ENCODE results near the gene ASGR1.
A peak's percentile ranks its signal among the peaks of the same experiment; 100 is the strongest.
"Not testable (repeated sequence)": the region's sequence is repeated elsewhere in the genome, so short reads cannot be mapped to it uniquely, and the experiment has no call there.

Gene ASGR1

DNA sequence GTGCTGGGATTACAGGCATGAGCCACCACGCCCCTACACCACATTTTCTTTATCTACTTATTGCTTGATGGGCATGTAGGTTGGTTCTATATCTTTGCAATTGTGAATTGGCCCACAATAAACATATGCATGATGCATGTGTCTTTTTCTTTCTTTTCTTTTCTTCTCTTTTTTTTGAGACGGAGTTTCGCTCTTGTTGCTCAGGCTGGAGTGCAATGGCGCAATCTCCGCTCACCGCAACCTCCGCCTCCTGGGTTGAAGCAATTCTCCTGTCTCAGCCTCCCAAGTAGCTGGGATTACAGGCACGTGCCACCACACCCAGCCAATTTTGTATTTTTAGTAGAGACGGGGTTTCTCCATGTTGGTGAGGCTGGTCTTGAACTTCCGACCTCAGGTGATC, 20.7 kb downstream of the ASGR1 start:
- FAIRE-seq = not testable (repeated sequence)

DNA sequence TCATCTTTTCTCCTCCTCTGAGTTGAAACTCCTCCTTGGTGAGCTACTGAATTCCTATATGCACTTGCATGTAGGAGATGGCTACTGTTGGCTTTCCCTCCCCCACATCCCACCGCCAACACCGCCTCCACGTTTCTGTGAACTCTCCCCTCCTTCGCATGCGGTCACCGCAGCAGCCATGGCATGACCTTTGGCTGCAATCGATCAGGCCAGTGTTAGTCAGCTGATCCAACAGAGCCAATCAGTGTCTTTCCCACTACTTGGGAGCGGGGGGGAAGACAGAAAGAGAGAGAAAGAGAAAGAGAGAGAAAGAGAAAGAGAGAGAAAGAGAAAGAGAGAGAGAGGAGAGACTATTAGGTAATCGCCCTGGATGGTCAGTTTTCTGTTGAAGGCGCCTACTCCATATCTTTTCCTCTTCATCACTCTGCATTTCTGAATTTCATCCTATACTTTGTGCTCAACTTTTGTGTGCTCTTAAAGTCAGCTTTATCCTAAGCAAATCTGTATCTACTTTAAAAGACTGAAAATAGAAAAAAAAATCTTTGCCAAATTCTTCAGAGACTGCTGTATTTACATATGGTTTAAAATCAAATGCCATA, 22.7 kb downstream of the ASGR1 start:
- no peak for FAIRE-seq

DNA sequence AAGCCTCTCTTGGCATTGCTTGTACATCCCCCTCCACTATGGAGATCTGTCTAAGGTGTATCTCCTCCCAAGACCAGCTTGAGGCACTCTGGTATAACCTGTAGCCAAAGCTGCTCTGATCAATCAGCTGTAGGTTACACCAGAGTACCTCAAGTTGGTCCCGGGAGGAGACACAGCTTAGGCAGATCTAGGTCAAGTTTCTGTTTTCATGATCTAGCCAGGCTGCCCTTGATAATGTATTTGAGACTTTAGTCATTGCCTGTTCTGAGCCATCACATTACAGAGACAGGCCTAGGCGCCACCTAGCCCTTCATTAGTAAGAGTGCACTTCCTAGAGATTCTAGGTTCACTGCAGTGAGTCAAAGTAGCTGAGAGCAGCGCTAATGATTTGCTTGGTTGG, 31.4 kb downstream of the ASGR1 start:
- FAIRE-seq = no peak

DNA sequence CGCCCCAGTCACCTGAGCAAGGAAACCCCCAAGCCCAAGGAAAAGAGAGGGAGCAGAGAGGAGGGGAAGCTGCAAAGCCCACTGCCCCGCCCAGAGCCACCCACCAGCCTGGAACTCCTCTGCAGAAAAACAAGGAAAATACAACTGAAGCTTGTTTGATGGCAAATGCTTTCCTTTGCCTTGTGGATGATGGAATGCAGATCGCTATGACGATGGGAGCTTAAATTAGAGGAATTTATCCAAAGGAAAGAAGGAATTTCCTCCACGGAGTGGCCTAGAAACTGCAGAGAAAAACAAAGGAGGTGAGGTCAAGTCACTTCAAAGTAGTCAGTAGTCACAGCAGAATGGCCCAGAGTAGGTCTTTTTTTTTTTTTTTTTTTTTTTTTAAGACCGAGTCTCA, 33.1 kb downstream of the ASGR1 start:
- FAIRE-seq = no peak

DNA sequence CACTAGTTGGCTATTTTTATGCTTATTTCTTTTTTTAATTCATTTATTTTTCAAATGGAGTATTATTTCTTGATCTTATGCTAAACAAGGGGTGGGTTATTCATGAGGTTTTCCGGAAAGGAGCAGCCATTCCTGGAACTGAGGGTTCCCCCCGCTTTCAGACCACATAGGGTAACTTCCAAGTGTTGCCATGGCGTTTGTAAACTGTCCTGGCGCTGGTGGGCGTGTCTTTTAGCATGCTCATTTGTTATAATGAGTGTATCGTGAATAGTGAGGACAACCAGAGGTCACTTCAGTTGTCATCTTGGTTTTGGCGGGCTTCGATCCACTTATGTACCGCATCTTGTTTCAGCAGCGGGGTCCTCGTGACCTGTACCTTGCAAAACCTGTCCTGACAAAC, 35.0 kb downstream of the ASGR1 start:
- no peak for FAIRE-seq

DNA sequence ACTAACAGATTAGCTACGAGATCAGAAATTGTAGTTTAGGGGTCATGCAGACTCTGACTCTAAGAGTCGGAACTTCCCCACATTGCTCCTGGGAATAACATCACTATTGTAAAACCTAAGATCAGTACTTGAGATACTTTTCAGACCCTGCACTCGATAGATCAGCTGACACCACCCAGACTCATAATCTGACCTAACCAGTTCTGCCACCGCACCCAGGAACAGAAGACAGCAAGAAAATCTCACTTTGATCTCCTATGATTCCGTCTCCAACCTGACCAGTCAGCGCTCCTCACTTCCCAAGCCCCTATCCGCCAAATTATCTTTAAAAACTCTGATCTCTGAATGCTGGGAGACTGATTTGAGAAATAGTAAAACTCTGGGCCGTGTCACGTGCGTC, 37.3 kb downstream of the ASGR1 start:
- FAIRE-seq = no peak

DNA sequence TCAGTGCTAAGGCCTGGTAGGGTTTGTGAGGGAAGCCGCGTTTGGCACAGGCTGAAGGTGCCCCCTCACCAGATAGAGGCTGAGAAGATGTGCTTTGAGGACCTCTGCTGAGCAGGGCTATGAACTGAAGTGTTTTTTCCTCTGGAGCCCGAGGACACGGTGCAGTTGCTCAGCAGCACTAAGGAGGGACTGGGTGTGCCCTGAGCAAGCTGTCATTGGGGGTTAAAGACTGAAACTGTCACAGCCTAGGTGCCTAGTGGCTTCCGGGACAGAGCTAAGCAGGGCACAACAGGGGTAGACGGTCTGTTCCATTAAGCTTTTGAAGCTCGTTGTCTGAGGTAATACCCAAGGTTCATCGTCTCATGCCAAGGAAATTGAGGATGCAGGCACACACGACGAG, 39.8 kb downstream of the ASGR1 start:
- no peak for FAIRE-seq

DNA sequence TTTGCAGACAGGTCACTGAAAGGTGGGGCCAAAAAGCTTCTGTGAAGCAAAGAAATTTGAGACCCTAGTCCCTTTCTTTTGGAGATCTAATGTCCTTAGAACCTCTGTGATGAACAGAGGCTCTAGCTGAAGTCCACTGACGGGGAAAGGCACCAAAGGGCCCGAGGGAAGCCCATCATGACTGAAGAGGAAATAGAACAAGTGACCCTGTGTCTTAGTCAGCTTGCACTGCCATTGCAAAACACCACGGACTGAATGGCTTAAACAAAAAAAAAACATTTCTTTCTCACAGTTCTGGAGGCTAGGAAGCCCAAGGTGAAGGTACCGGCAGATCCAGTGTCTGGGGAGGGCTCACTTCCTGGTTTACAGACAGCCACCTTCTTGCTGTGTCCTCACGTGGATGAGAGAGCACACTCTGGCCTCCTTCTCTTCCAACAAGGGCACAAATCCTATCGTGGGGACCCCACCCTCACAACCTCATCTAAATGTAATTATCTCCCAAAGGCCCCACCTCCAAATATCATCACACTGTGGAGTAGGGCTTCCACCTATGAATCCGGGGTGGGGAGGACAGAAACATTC, 40.3 kb downstream of the ASGR1 start:
- no peak for FAIRE-seq

DNA sequence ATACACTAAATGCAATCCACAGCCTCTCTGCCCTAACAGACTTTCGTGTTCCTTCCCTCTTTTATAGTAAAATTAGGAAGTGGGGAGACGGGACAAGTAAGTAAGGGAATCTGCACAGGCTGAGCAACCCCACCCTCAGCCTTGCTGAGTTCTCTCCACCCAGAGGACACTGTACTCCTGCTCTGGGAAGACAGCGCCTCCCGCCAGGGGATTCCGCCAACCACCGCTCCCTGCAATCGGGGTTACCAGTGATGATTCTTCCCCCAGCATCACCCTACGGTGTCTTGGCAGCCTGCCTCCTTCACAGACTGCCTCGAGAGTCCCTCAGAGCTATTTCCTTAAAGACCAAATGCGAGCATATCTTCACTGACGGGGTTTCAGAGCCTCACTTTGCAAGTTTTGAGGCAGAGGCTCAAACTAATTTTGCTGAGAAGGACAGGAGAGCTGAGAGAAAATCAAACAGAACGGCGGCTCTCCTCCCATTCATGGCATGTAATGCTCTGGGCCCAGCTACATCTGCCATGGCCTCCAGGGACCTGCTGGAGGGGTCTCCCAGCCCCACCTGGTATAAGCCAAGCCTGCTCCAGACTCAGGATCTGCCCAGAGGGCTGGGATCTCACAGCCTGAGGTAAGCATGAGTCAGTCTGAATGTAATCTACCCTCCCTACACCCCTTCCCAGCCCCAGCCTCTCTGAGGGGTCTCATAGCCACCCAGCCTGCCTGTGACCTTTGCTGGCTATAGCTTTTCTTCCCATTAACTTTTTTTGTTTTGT, 41.8 kb downstream of the ASGR1 start:
- FAIRE-seq = no peak

DNA sequence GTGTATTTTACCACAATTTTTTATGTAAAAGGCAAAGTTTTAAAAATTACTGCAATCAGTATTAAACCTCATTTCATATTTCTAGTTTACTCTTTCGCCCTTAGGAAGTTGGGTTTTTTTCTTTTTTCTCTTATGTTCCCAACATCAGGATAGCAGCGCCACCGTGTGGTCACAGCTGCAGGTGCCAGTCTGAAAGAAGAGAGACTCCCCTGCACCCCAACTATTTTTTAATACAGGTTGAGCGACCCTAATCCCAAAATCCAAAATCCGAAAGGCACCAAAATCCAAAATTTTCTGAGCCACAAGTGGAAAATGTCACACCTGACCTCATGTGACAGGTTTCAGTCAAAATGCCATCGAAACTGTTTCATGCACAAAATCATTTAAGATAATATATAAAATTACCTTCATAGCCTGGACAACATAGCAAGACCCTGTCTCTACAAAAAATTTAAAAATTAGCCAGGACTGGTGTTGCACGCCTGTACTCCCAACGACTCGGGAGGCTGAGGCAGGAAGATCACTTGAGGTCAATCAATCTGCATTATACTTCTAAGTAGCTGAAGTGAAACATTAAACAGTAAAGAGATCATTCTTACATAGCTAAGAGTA, 42.8 kb downstream of the ASGR1 start:
- peak; percentile 93 for FAIRE-seq

DNA sequence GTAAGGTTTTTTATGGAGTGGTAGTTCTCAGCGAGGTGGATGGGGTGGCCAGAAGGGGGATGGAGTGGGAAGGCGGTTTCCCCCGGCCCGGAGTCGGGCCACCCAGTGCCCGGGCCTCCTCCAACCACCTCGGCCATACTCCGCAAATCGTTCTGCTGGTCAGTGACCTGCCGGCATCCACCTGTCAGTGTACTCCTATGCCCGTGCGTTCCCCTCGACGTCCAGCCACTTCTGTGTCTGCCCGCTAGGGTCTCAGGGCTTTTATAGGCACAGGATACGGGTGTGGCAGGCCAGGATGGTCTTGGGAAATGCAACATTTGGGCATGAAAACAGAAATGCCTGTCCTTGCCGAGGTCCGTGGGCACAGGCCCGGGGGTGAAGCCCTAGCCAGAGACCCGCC, 45.3 kb downstream of the ASGR1 start:
- no peak for FAIRE-seq

DNA sequence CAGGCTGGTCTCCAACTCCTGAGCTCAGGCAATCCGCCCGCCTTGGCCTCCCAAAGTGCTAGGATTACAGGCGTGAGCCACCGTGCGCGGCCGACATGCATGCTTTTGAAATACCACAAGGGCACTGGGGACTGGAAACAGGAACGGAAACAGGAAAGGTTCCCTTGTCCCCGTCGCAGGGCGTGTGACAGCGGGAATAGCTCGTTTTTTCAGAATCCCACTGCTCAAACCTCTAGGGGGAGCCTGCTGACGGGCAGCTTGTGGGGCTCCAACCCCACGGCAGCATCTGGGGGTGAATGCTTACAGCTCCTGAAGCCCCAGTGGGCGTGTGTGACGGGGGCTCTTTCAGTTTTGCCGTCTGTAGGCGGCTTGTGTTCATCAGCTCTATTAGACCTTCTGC, 45.7 kb downstream of the ASGR1 start:
- FAIRE-seq = no peak

DNA sequence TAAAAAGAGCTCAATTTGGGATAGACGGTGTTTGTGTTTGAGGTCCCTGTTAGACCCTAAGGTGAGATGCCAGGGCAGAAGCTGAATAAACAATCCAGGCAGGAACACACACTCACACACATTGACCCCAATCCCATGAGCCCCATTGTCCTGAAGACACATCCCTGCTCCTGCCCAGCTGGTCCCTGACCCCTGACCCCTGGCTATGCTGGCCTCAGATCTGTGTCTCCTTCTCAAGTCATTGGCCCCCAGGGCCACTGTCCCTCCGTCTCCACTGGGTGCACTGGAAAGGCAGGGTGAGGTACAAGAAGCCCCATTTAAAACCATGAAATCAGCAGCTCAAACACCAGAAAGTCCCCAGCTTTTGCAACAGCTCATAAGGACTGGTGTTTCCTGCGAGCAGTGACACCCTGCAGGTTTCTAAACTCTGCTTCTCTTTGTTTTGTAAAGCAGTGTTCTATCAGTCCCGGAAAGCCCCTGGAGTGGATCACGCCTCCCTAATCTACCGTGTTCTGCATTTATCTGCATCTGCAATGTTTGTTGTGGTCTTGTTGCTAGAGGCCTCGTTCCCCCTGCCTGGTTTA, 46.6 kb downstream of the ASGR1 start:
- FAIRE-seq = no peak

DNA sequence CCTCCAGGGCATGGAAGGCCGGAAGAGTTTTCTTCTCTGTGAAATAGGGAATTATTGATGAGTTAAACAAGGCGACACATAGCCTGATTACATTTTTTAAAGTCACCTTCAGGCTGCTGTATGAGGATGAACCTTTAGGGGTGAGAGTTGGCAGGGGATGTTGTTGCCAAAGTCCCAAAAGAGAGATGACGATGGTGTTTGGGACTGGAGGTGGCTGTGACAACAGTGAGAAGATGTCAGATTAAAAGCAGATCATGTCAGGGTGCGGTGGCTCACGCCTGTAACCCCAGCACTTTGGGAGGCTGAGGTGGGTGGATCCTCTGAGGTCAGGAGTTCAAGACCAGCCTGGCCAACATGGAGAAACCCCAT, 47.8 kb downstream of the ASGR1 start:
- FAIRE-seq = no peak

DNA sequence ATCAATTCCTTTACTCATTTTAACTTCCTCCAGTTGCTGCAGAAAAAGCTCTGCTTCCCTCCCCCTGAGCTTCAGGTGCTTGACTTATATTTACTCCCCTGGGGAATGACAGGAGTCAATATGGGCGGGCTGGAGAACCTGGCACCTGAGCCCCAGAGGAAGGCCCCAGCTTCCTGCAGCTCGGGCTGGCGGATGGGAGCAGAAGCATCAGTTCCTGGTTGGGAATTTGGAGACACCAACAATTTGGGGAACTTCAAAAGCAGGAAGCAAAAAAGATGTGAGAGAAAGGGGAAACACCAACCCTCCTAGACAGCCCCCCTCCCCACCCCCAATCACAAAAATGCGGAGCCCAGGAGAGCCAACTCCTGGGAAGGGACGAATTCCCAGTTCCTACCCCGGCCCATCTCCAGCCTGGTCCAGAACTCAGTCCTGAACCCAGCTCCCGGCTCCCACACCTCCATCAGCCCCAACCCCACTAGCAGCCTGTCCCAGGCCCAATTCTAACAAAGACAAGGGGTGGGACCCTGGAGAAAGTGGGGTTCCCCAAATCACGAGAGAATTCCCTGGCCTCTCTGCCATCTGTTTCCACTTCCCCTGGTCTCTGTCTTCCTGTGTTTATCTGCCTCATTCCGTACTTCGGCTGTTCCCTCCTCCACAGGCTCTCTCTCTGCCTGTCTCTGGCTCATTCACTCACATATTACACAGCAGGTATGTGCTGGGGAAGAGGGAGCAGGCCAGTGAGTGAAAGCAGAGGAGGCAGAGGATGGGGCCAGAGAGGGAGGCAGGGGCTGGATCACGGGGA, 48.3 kb downstream of the ASGR1 start:
- no peak for FAIRE-seq

DNA sequence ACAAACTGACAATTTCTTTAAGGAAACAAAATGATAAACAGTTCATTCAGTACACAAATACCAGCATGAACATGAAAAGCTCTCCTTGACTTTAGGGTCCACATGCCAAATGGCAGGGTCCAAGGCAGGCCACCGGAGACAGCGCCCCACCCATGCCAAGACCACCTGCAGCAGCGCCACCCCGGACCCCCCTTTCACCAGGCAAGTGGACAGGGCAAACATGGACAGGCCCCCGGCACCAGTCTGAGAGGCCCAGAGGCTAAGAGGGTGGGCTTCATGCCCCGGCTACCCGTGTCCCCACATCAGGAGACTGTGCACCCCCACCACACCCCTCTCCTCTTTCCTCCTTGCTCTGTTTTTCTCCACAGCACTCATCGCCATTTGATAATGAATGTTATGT, 49.9 kb downstream of the ASGR1 start:
- FAIRE-seq = no peak

DNA sequence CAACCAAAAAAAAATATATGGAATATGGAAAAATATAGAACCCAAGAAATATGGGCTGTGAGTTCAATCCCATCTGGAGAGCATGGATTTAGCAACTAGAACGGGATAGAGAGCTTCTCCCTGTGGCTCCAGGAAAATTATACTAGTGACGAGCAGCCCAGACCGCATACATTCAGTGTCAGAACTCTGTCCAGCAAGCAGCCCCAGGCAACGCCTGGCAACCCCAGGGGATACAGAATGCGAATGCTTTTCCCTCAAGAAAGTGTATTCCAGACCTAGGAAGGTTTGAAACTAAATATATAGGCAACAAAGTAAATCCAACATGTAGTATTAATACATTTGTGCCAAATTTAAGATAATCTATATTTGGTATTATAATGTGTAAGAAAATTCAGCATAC, 51.0 kb downstream of the ASGR1 start:
- FAIRE-seq = no peak

DNA sequence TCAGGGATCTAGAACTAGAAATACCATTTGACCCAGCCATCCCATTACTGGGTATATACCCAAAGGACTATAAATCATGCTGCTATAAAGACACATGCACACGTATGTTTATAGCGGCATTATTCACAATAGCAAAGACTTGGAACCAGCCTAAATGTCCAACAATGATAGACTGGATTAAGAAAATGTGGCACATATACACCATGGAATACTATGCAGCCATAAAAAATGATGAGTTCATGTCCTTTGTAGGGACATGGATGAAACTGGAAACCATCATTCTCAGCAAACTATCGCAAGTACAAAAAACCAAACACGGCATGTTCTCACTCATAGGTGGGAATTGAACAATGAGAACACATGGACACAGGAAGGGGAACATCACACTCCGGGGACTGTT, 51.7 kb downstream of the ASGR1 start:
- not testable (repeated sequence) for FAIRE-seq

DNA sequence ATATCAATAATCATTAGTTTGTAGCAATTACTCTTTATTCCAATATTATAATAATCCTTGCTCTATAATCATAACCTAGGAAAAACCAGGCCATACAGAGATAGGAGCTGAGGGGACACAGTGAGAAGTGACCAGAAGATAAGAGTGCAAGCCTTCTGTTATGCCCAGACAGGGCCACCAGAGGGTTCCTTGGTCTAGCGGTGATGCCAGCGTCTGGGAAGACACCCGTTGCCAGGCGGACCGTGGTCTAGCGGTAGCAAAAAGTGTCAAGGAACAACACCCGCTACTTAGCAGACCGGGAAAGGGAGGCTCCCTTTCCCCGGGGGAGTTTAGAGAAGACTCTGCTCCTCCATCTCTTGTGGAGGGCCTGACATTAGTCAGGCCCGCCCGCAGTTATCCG, 52.8 kb downstream of the ASGR1 start:
- FAIRE-seq = not testable (repeated sequence)

DNA sequence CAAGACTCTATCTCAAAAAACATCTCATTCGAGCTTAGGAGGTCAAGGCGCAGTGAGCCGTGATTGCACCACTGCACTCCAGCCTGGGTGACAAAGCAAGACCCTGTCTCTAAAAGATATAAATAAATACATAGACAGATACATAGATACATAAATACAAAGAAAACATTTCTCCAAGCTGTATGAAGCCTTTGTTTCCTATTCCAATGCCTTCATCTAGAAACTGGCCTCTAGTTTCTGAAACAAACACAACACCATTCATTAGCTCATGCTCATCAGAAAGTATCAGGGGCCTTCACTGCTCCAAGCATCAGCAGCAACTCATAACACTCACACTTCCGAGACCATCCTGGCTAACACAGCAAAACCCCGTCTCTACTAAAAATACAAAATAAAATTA, 54.2 kb downstream of the ASGR1 start:
- FAIRE-seq = no peak

DNA sequence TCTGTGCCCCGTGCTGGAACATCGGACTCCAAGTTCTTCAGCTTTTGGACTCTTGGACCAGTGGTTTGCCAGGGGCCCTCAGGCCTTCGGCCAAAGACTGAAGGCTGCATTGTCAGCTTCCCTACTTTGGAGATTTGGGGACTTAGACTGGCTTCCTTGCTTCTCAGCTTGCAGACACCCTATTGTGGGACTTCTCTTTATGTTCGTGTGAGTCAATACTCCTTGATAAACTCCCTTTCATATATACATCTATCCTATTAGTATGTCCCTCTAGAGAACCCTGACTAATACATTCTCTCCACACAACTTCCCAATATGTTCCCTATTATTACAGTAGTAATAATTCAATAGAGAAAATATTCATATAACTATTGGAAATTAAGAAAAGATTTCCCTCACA, 55.3 kb downstream of the ASGR1 start:
- no peak for FAIRE-seq
